Breast epithelium (tissue), 3 donors: ENCODE measurements around the gene INSIG1.

ENCODE experiments used
- CTCF ChIP-seq, 3 donors: fragments of 450-650 bp; IDR thresholded peaks; one replicate each; pipeline ENCODE4 v1.5.1; 2016 to 2017; ENCODE audit warnings: antibody characterized with exemption in 3 of 3, mild to moderate bottlenecking in 3 of 3, moderate library complexity in 3 of 3
- POLR2AphosphoS5 ChIP-seq, 3 donors: sonication (generic); formaldehyde crosslinking; IDR thresholded peaks; one replicate each; pipeline ENCODE4 v1.6.1; 2017; ENCODE audit warnings: antibody characterized with exemption in 3 of 3

GRCh38 chr7:155336812-155337602 is 39.3 kb downstream of the INSIG1 start:
- TF ChIP-seq CTCF (IDR thresholded peaks at IDR 0.05) (no peak), POLR2AphosphoS5 (IDR thresholded peaks at IDR 0.05) (no peak)
